PC-3 (cell line): Measurements from ENCODE around the gene CPLANE2. TPM values are rescaled to one million over a fixed set of nuclear protein-coding genes. Genes with fewer than 3 reads are reported as not detected.

Source experiments
- ATAC-seq: fragments of 200-7000 bp; cut with Tn5 transposase; 2 replicates; pipeline ENCODE4 v1.9.1; 2020; ENCODE audit warnings: mild to moderate bottlenecking, moderate library complexity
- BruUV-seq: library from RNA; stranded (reverse); fragments of 400-500 nt; replicated peaks from 2 replicates; lab custom pipeline; 2021; lab: Mats Ljungman, UMichigan
- CTCF ChIA-PET: fragments of 300-600 bp; sonication (Branson Sonifier 250); formaldehyde crosslinking; loops from one replicate; lab custom pipeline; 2022; ENCODE audit warnings: antibody characterized with exemption; lab: Charles Lee
- POLR2A ChIA-PET: fragments of 300-600 bp; sonication (Branson Sonifier 250); formaldehyde crosslinking; loops from one replicate; lab custom pipeline; 2022; ENCODE audit warnings: antibody characterized with exemption; ENCODE audit not compliant: unreplicated experiment; lab: Charles Lee
- DNase-seq: peaks from one replicate; pipeline ENCODE4 v3.0.0-alpha.2; 2015
- H2AFZ ChIP-seq: fragments of 300-600 bp; sonication (generic); 2 replicates; pipeline ENCODE4 v1.6.0; 2016; ENCODE audit warnings: antibody characterized with exemption, low read length
- H3F3A ChIP-seq: fragments of 300-600 bp; sonication (generic); one replicate; pipeline ENCODE4 v1.6.0; 2017; ENCODE audit warnings: antibody characterized with exemption, low read length, control low read depth, mild to moderate bottlenecking; ENCODE audit not compliant: unreplicated experiment
- H3K27ac ChIP-seq: fragments of 300-600 bp; sonication (generic); 2 replicates; pipeline ENCODE4 v1.5.1; 2016; ENCODE audit warnings: mild to moderate bottlenecking, low read length
- H3K27me3 ChIP-seq: fragments of 300-600 bp; sonication (generic); 2 replicates; pipeline ENCODE4 v1.6.1; 2016; ENCODE audit warnings: low read length, mixed read lengths
- H3K36me3 ChIP-seq: fragments of 300-600 bp; sonication (generic); 2 replicates; pipeline ENCODE4 v1.6.1; 2016; ENCODE audit warnings: low read depth, mixed run types, low read length, mixed read lengths
- H3K4me1 ChIP-seq: fragments of 300-600 bp; sonication (generic); 2 replicates; pipeline ENCODE4 v1.5.1; 2016; ENCODE audit warnings: low read length; ENCODE audit not compliant: insufficient read depth
- H3K4me2 ChIP-seq: fragments of 300-600 bp; sonication (generic); 2 replicates; pipeline ENCODE4 v1.6.0; 2016; ENCODE audit warnings: low read length
- H3K4me3 ChIP-seq: fragments of 300-600 bp; sonication (generic); 2 replicates; pipeline ENCODE4 v1.5.1; 2016; ENCODE audit warnings: mild to moderate bottlenecking, low read length, mixed read lengths
- H3K79me2 ChIP-seq: fragments of 300-600 bp; sonication (generic); 2 replicates; pipeline ENCODE4 v1.6.1; 2017; ENCODE audit warnings: low read length, mixed read lengths
- H3K9ac ChIP-seq: fragments of 300-600 bp; sonication (generic); 2 replicates; pipeline ENCODE4 v1.6.0; 2016; ENCODE audit warnings: mild to moderate bottlenecking, low read length
- H3K9me2 ChIP-seq: fragments of 300-600 bp; sonication (generic); replicated peaks from 2 replicates; pipeline ENCODE4 v1.6.1; 2016; ENCODE audit warnings: mixed run types, low read length, mixed read lengths
- H3K9me3 ChIP-seq: fragments of 300-600 bp; sonication (generic); 2 replicates; pipeline ENCODE4 v1.6.1; 2016; ENCODE audit warnings: low read length, mixed read lengths
- H4K20me1 ChIP-seq: fragments of 300-600 bp; sonication (generic); 2 replicates; pipeline ENCODE4 v1.6.1; 2016; ENCODE audit warnings: low read length, mixed read lengths
- EZH2 ChIP-seq: fragments of 300-600 bp; sonication (generic); IDR thresholded peaks from one replicate; pipeline ENCODE4 v1.6.1; 2017; ENCODE audit warnings: antibody characterized with exemption, mild to moderate bottlenecking, low read length; ENCODE audit not compliant: unreplicated experiment
- EZH2phosphoT487 ChIP-seq: fragments of 300-600 bp; sonication (generic); IDR thresholded peaks from 2 replicates; pipeline ENCODE4 v1.6.1; 2018; ENCODE audit warnings: mild to moderate bottlenecking, antibody characterized with exemption, low read length, borderline replicate concordance
- intact Hi-C: fragments of 100-400 bp; cut with micrococcal nuclease; formaldehyde crosslinking; loops from 2 replicates; pipeline ENCODE4 v1.9.0; 2023
- total RNA-seq: library from RNA; depleted of rRNA; stranded (reverse); fragments of >200 nt; gene quantifications from 2 replicates; pipeline ENCODE4 v1.2.3, GENCODE V29; 2014
- TF ChIP-seq, protein P1 (sequence below): fragments of 300-600 bp; sonication (generic); conservative IDR thresholded peaks from 2 replicates; pipeline ENCODE4 v1.5.1; 2017; ENCODE audit warnings: antibody characterized with exemption, low read depth, mild to moderate bottlenecking, low read length

The CPLANE2 gene
- total RNA-seq, 1 experiment from 2014 or later = 9.6 TPM

DNA sequence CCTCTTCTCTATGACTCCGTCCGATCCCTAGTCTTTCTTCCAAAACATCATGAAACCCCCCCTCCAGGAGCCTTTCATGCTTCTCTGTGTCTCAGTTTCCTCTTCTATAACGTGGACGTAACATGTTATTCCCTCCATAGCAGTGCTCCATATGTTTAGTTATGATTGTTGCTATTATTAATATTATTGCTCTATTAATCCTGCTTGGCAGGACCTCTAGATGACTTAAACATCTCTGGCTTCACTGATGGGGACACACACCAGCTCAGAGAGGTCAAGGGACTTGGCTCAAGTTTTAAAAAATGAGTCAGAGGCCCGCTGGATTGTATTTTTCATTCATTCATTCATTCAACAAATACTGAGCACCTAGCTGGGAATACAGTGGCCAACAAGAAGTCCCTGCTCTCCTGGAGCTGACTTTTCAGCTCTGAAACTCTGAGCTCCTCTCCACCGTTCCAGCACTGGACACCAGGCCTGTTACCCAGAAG is 404 bp upstream of the CPLANE2 start:
- TSS peak; percentile 94 for BruUV-seq

DNA sequence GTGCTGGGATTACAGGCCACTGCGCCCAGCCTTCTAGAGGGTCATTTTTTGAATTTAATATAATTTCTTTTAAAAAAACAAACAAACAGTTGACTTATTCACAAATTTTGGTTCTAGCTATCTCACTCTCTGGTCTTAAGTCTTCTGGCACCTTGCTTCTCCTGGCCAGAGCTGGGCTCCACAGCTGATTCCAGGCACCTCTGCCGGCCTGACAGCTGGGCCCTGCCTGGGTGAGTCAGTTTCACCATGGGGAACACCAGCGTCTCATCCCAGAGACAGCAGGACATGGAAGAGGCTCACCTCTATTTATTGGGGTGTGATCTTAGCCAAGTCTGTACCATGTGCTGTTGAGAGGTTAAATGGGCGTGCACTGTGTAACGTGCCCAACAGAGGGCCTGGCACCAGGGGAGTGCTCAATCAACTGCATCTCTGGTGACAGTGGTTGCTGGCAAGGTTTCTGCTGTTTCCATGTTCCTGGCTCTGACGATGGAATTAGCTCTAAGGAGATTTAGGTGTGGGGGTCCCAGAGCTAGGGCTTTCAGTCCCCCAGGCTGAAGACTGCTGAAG is 956 bp downstream of the CPLANE2 start:
- Histone ChIP-seq H3F3A (no peaks in the 10 kb centered on the region), H3K27me3 (no peaks in the 10 kb centered on the region), H3K4me3 (peak overlapping the region; percentile 72), H3K4me1 (peaks cover 22% of the 10 kb centered on the region), H3K4me2 (peak overlapping the region; percentile 90), H2AFZ (peak overlapping the region; percentile 75), H3K36me3 (no peaks in the 10 kb centered on the region), H3K9me3 (no peaks in the 10 kb centered on the region), H3K79me2 (no peaks in the 10 kb centered on the region), H3K9ac (peak overlapping the region; percentile 54; the same call in 1 of the 2 replicates), H4K20me1 (no peaks in the 10 kb centered on the region), H3K9me2 (no peaks in the 10 kb centered on the region), H3K27ac (peak overlapping the region; percentile 65)
- POLR2A ChIA-PET = no interaction called here
- BruUV-seq = no TSS peak
- ATAC-seq (peak; percentile 76), DNase-seq (peak; percentile 73)
- intact Hi-C loops = loop anchor here (2.0 kb wide), 3 partner anchors 47 to 157 kb away; no protein-coding TSS in a partner anchor
- CTCF ChIA-PET = interaction anchor here (0.6 kb wide), 2 partner anchors 421 to 715 kb away, joined by 3 to 5 read pairs; no protein-coding TSS in a partner anchor
- TF ChIP-seq EZH2 (no peak), EZH2phosphoT487 (no peak)
- TF ChIP-seq, protein P1, sequence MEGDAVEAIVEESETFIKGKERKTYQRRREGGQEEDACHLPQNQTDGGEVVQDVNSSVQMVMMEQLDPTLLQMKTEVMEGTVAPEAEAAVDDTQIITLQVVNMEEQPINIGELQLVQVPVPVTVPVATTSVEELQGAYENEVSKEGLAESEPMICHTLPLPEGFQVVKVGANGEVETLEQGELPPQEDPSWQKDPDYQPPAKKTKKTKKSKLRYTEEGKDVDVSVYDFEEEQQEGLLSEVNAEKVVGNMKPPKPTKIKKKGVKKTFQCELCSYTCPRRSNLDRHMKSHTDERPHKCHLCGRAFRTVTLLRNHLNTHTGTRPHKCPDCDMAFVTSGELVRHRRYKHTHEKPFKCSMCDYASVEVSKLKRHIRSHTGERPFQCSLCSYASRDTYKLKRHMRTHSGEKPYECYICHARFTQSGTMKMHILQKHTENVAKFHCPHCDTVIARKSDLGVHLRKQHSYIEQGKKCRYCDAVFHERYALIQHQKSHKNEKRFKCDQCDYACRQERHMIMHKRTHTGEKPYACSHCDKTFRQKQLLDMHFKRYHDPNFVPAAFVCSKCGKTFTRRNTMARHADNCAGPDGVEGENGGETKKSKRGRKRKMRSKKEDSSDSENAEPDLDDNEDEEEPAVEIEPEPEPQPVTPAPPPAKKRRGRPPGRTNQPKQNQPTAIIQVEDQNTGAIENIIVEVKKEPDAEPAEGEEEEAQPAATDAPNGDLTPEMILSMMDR = peak; percentile 43; the same call in 1 of the 2 replicates

More for the DNA sequence above, 404 bp upstream of the CPLANE2 start:
- H3F3A ChIP-seq = no peaks in the 10 kb centered on the region
- peak overlapping the region; percentile 90 for H3K4me2 ChIP-seq
- H3K4me3 ChIP-seq = peak overlapping the region; percentile 72
- no peaks in the 10 kb centered on the region for H3K9me2 ChIP-seq
- peaks cover 22% of the 10 kb centered on the region for H3K4me1 ChIP-seq
- no peaks in the 10 kb centered on the region for H4K20me1 ChIP-seq
- H2AFZ ChIP-seq = peak overlapping the region; percentile 75
- peak; percentile 58 for DNase-seq
- H3K27ac ChIP-seq = peak overlapping the region; percentile 65
- H3K9me3 ChIP-seq = no peaks in the 10 kb centered on the region
- ChIA-PET POLR2A (no interaction called here), CTCF (interaction anchor here (0.6 kb wide), 1 partner anchor 8 kb away, joined by 3 read pairs; no protein-coding TSS in a partner anchor)
- peak overlapping the region; percentile 54 for H3K9ac ChIP-seq
- H3K27me3 ChIP-seq = no peaks in the 10 kb centered on the region
- ATAC-seq = peak; percentile 17
- TF ChIP-seq, protein P1 = no peak
- TF ChIP-seq EZH2phosphoT487 (no peak), EZH2 (no peak)
- no peaks in the 10 kb centered on the region for H3K36me3 ChIP-seq
- H3K79me2 ChIP-seq = no peaks in the 10 kb centered on the region
- intact Hi-C loops = loop anchor here (2.0 kb wide), 3 partner anchors 49 to 159 kb away; no protein-coding TSS in a partner anchor

DNA sequence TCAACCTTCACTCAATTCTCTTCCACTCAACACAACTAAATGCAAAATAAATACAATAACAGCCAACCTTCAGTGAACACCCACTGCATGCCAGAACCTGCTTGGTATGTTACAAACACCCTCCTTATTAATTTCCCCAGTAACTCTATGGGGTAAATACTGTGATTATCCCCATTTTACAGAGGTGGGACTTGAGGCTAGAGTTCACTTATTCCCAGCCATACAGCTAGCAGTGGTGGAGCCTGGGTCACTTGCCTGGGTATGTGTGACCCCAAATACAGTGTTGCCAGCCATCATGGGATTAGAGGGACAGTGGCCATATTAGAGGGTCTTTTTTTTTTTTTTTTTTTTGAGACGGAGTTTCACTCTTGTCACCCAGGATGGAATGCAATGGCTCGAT is 1.6 kb downstream of the CPLANE2 start:
- Histone ChIP-seq H2AFZ (no peak overlapping the region), H4K20me1 (no peaks in the 10 kb centered on the region), H3K9ac (no peak overlapping the region), H3K9me2 (no peaks in the 10 kb centered on the region), H3K27me3 (no peaks in the 10 kb centered on the region), H3K79me2 (no peaks in the 10 kb centered on the region), H3K9me3 (no peaks in the 10 kb centered on the region), H3K4me3 (no peak overlapping the region), H3F3A (no peaks in the 10 kb centered on the region), H3K27ac (no peak overlapping the region), H3K36me3 (no peaks in the 10 kb centered on the region), H3K4me1 (peaks cover 22% of the 10 kb centered on the region), H3K4me2 (no peak overlapping the region)
- ChIA-PET CTCF (interaction anchor here (0.6 kb wide), 2 partner anchors 420 to 716 kb away, joined by 3 to 5 read pairs; no protein-coding TSS in a partner anchor), POLR2A (no interaction called here)
- TF ChIP-seq, protein P1 = no peak
- TF ChIP-seq EZH2 = no peak
- no peak for TF ChIP-seq EZH2phosphoT487
- no peak for DNase-seq
- no peak for ATAC-seq
- intact Hi-C loops = no loop called here
- BruUV-seq = no TSS peak
